ENCODE data around the gene ALPI.
"Not testable (repeated sequence)": the region's sequence is repeated elsewhere in the genome, so short reads cannot be mapped to it uniquely, and the experiment has no call there.

ALPI gene

DNA sequence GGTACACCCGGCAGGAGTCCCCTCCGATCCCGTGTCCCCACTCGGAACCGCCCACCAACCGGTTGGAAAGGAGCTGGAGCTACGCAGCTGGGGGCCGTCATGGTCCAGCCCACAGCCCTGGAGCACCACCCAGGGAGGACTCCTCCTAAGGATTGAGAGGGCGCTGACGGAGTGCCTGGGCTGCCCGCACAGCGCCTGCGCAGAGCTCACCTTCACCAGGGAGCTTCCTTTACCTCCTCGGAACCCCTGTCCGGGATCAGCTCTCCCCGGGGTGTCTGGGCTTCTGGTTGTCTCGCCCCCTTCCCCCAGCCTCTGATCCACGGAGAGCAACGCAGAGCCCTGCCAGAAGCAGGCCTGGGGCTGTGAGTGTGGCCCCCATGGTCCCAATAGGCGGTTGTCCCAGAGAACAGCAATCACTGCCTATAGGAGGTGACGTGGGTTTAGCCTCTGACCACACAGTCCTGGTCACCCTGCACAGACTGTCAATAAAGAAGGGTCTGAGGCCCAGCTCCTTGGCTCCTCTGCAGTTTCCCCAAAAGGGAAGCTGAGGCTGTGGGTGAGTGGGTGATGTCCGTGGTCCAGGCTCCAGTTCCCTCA is 34.7 kb upstream of the ALPI start:
- no peak for DNase-seq

DNA sequence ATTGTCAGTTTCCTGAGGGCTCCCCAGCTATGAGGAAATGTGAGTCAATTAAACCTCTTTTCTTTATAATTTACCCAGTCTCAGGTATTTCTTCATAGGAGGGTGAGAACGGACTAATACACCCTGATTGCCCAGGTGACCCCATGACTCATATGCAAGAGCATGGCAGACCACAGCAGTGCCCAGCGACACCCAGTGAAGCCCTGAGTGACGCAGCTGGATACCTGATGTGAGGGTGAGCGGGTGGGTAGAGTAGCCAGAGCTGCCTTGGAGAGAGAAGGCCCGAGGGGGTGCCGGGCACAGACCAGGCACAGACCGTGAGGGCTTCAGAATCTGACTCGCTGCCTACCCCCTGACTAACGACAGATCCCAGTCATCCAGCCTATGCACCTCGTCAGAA is 33.9 kb upstream of the ALPI start:
- DNase-seq, result no peak

DNA sequence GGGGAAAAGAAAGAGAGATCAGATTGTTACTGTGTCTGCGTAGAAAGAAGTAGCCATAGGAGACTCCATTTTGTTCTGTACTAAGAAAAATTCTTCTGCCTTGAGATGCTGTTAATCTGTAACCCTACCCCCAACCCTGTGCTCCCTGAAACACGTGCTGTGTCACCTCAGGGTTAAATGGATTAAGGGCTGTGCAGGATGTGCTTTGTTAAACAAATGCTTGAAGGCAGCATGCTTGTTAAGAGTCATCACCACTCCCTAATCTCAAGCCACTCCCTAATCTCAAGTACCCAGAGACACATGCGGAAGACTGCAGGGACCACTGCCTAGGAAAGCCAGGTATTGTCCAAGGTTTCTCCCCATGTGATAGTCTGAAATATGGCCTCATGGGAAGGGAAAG is 33.0 kb upstream of the ALPI start:
- DNase-seq, result not testable (repeated sequence)

DNA sequence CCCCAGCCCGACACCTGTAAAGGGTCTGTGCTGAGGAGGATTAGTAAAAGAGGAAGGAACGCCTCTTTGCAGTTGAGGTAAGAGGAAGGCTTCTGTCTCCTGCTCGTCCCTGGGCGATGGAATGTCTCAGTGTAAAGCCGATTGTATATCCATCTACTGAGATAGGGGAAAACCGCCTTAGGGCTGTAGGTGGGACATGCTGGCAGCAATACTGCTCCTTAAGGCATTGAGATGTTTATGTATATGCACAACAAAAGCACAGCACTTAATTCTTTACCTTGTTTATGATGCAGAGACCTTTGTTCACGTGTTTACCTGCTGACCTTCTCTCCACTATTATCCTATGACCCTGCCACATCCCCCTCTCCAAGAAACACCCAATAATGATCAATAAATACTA is 32.5 kb upstream of the ALPI start:
- DNase-seq, result not testable (repeated sequence)

DNA sequence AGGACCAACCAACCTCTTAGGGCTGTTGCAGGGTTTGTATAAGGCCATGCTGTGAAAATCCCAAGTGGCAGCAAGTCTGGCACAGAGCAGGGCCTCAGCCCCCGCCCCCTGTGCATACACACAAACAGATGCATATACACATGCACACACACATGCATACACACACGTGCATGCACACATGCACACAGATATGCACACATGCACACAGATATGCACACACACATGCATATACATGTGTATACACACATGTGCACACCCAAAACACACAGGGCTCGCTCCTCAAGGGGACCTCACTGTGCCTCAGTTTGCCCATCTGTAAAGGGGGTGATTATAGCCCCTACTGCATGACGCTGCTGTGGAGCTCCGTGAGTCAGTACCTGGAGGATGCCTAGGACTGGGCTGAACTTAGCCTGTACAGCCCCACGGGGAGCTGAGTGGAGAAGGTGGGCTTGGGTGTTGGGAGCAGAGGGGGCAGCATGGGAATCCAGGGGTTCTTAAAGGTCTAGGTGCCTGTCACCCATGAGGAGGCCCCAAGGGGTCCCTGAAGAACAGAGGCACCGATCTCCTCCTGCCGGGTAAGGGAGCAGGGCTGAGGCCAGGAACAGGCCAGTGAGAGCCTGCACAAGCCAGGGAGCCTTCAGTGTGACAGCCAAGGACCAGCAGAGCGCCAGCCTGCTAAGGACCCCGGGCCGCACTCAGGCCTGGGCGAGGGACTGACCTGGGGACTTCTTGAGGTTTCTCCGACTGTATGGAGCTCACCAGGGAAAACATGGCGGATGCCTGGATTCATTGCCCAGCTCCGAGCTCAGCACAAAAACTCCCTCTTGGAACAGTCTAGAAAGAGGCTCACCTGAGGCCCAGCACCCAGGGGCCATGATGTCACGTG is 24.0 kb upstream of the ALPI start:
- no peak for DNase-seq

DNA sequence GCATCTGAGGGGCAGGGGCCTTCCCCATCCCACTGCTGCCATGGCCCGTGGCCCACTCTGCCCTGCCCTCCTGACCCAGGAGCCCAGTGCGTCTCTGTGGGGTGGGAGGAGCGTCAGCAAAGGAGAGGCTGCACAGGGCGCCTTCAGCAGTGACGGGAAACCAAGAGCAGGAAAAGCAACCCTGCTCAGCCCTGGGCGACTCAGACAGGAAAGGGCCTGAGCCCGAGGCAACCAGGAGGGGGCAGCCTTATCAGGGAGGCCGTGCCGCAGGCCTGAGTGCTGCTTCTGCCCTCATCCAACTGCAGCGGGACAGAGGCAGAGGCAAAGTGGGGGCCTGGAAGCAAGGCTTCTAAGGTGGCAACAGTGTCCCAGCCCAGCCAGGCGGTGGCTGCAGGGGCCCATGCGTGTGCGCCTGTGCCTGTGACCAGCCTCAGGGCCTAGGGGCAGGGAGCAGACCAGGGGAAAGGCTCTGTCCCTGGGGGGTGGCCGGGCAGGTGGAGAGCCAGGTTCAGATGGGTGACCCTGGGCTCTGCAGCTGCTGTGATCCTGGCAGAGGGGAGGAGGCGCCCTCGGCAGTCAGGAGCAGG is 23.3 kb upstream of the ALPI start:
- DNase-seq, result no peak

DNA sequence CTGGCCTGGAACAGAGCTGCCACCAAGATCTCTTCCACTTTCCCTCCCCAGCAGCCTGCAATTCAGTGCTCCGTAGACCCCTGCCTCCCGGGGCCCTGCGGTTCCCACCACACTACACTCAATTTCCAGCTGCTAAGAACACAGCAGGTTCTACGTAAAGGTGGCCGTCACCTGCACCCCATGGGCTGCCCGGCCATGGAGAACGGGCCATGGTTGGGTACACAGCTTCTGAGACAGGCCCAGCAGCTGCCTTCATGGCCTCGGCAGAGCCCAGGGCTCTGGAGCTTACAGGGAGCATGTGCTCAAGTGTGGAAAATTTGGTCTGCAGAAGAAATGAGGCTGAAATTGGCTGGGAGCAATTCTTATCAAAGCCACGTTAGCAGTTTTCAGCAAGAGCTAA is 22.3 kb upstream of the ALPI start:
- not testable (repeated sequence) for DNase-seq

DNA sequence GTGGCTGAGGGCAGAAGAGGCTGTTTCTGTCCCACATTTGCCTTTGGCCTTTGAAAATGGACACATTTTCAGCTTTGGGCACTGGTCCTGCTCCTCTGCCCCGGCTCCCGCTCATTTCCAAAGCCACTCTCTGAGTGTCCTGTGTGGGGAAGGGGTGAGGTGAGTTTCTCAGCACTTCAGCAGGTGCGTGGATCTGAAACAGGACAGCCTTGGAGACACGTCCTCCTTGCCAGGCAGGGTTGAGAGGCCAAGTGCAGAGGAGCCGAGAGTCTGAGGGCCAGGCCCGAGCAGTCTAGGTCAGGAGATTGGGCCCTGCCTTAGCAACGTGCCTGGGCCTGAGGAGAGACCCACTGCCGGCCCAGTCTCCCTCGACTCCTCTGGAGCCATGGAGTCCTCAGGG is 21.9 kb upstream of the ALPI start:
- no peak for DNase-seq

DNA sequence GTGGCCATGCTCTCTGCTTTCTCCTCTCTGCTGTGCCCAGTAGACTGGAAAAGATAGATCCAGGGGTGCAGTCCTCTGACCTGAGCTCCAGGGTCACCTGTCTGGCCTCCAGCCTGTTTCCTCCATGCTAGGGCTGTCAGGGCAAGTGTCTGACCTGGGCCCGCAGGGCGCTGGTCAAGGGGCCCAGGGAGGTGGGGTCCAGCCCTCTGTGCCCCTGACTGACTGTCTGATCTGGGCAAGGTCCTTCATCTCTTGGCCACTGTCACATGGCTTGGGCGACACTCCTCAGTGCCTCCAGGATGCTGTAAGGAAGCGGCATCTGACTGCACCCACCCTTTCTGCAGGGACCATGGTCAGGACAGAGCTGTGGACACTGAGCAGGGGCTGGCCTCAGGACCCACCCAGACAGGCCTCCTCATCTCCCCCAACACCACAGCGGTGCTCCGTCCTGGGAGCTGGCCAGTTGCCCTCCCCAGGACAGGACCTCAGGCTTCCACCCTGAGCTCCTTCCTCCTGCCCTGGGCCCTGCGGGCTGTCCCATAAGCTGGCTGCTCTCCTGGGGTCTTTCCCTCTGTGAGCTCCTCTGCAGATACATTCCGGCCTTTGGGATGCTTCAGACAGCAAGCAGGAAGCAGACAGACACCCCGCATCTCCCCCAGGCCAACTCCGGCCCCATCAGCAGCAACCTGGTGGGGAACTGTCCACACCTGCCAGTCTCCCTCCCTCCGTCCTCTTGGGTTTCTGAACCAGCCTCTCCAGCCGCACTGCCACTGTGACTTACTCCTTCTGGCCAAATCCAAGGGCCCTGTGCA is 21.2 kb upstream of the ALPI start:
- DNase-seq, result no peak

DNA sequence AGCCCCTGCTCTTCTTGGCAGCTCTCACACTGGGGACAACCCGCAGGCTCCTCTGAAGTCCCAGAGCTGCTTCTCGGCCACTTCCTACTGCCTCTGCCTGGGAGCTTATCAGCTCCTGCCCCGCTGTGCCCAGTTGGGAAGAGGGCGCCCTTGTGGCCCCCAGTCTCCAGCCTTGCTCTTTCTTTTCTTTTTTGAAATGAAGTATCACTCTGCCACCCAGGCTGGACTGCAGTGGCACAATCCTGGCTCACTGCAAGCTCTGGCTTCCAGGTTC is 20.6 kb upstream of the ALPI start:
- DNase-seq, result no peak

DNA sequence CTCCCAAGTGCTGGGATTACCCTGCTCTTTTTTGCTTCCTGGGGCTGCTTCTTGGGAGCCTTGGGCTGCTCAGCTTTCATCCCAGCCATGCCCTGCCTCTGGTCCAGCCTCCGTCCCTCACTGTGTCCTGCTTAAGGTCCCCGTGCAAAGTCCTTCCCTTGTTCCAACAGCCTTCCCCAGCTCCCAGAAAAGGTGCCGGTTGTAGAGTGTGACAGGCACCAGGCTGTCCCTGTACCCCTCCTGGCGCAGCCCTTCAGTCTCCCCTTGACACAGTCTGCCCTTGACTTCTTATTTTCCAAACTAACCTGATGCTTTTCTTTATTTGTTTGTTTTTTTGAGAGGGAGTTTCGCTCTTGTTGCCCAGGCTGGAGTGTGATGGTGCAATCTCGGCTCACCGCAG is 20.1 kb upstream of the ALPI start:
- no peak for DNase-seq

DNA sequence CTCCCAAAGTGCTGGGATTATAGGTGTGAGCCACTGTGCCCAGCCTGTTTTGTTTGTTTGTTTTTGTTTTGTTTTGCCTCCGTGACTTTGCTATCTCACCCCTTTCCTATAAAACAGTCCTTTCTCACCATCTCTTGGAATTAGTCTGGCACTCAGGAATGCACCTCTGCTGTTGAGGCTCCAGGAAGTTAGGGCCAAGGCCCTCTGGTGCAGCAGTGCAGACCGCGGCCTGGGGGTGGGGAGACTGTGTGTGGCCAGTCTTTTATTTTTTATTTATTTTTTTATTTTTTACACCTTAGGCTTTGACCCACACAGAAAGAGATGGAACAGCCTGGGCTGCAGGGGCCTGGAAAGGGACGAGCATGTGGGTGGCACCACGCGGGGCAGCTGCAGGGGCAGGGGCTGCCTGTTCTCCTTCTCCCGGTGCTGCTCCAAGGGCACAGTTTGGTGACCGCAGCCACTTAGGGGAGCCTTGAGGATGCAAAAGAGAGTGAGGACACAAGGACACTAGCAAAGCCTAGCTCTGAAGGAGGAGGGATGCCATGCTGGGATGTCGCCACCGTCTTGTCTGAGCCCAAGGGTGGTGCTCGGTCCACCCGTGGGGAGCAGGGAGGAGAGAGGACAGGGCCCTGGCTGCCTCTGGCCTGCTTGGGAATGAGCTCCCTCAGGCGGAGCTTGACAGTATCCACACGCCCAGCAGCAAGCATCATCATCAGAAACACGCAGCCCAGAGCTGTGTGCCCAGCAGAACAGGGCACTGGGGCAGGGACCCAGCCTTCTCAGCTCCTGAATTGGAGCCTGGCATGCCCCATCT is 19.4 kb upstream of the ALPI start:
- DNase-seq, result no peak

DNA sequence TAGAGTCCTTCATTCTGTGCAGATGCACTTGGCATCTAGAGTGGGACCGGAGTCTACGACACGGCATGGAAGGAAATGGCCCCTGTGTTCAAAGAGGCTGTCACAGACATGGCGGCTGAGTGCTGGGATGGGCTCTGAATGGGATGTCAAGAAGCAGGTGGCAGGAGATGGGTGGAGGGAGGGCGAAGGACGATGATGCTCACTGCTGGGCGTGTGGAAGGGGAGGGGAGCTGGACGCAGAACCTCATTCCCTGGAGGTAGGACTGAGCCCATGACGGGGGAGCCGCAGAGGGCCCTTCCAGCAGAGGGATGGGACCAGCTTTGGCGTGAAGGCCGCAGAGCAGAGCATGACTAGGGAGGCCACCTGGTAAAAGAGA is 18.8 kb upstream of the ALPI start:
- DNase-seq, result no peak

DNA sequence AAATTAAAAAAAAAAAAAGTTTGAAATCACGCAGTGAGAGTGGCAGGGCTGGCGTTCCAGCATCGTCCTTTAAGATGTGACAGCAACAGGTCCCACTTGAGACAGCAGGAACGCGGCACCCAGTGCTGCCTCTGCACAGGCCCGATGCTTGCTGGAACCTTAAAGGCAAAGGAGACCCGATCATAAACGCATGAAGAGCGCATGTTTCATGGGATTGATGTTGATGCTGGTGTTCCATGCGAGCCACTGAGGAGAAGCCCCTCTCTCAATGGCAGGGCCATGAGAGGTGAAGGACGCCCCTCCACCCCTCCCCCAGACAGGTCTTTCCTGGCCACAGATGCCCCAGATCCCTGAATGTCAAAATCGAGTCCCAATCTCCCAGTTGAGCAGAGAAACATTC is 17.9 kb upstream of the ALPI start:
- DNase-seq, result no peak

DNA sequence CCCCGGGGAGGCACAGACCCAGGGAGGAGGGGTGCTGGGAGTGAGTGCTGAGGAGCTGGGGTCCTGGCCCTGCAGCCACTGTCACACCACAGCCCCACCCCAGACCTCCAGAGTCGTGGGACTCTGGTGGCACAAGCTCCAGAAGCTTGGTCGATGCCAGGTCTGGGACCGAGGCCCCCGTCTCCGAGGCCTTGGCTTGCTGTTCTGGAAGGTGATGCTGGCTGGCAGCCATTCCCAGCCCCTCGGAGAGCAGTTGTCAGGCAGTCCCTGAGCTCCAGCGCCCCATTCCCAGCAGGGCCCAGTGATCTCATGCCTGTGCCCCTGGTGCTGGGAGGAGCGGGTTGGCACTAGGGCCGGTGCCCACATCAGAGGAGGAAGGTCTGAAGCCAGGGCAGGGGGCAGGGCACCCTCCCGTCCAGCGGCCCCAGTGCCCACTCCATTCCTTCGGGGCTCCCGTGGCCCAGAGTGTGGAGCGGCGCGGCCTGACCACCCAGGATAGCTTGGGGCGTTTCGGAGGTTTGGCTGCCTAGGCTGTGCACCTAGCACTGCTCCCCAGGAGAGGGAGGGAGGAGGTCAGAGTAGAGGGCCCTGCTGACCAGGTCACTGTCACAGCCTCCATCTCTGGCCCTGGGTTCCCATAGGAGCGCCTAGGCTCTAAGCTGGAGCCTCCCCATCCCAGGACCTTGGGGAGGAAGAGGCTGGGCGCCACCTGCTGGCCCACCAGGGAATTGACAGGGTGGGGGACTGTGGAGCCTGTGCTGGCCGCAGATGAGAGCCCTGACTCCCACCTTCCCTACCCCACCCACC is 16.8 kb upstream of the ALPI start:
- DNase-seq, result no peak

DNA sequence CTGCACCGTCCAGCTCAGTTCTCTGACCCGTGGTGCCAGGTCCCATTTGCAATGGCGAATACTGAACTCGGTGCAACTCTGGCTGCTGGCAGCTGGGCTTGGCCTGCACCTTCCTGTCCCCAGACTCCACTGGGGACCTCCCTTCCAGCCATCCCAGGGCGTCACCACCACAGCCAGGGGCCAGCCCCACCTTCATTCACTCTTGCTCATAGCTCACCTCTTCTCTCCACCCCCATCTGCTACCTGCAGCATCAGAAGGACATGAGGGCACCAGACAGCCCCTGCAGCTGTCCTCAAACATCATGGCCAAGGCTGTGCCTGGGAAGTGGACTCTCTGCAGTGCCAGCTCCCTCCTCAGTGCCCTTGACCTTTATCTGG is 16.2 kb upstream of the ALPI start:
- DNase-seq, result no peak

DNA sequence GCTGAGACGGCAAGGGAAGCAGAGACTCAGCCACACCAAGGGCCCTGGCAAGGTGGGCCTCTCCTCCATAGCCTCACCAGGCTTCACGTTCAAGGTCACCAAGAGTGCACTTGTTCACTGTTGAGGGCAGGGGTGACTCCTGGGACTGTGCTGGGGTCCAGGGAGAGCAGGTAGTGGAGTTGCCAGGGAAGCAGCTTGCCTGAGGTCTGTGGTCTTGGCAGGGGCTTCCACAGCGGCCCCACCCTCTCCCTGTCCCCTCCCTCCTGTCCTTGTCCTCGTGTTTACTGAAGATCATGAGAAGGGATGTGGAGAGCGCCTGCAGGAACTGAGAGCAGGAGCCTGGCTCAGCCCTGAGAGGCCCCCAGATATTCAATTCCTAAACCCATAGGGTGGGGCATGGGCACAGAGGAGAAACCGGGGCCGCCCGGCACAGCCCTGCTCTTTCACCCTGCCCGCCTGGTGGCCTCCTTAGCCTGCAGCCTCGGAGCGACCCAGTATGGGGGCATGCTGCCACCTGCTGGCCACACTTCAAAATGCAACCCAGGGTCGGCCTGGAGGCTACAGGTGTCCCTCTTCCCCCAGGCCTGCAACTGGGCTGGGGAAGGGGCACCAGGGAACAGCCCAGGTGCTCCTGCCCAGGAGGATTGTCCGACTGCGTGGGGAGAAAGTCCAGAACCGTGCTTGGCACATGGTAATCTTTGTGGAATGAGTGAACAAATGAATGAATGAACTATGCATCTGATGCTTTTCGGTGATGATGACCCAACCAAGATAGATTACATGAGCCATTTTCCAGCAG is 15.5 kb upstream of the ALPI start:
- not testable (repeated sequence) for DNase-seq

DNA sequence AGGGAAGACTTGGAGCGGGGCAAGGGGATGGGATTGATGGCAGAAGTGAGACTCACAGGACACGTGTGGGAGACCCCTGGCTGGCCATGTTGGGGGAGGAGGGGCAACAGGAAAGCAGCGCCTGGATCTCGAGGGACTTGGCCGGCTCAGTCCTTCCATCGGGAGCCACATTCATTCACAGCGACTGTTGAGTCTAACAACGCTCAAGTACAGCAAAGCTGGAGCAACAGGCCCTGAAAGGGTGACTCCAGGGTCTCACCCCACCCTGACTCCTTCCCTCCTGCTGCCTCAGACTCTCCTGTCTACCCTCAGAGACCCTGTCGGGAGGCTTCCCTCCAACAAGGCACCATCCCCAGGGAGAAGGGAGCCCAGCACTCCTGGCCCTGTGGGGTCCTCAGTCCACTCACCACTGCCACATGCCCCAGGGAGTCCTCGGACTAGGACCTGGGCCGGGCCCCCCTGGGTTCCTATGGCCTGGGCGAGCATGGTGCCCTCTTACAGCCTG is 14.8 kb upstream of the ALPI start:
- no peak for DNase-seq

DNA sequence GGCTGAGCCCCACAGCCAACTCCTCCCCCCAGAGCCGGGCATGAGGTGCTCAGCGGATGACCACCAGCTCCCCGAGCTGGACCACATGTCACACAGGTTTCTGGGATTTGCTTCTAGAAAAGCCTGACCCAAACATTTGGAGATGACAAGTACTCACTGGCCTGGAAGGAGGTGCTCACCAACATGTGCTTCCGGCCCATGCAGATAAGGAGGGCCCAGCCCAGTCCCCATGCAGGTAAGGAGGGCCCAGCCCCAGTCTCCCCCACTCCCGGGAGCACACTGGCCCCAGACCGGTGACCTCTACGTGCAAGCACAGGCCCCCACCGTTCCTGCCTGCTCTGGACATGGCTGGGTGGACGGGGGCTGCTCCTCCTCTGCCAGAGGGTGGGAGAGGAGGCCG is 14.0 kb upstream of the ALPI start:
- DNase-seq, result not testable (repeated sequence)

DNA sequence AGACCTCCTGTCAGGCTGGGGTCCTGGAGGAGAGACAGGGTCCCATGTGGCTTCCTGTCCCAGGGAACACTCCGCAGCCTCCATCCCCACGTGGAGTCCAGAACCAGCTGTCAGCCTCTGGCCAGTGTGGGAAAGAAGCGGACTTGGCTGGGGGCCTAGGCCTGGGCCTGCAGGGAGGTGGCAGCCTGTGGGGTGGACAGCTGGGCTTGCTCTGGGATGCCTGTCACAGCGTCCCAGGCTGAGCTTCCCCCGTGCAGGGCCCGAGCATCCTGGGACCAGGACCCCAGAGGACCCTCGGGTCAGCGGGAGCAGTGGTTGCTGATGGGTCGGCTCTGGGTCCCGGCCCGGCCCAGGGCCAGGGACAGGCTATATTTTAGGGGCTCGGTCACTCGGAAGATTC is 13.5 kb upstream of the ALPI start:
- not testable (repeated sequence) for DNase-seq

DNA sequence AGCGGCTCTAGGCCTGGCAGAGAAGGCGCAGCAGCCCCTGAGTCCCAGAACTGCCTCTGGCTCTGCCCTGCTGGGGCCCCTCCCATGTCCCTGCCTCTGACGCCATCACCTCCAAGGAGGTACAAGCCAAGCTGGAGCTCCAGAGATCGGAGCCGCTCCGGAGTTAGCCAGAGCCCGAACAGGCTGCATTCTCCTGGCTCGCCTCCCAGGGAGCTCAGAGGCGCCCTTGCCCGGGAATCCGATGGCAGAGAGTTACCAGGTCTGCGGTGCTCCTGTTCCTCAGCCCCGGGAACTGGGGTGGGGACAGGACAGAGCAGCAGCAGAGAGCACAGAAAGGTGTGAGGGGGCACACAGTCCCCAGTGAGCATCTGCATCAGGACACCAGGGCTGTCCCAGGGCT is 12.9 kb upstream of the ALPI start:
- not testable (repeated sequence) for DNase-seq

Measured in NCI-H524 treated with DMSO at 0.1 percent for 48 hours (cell line).